HEK293T (cell line): Measurements from ENCODE around the gene STX1B.

Source experiments
- CTCF ChIA-PET: fragments of 350-600 bp; formaldehyde crosslinking; extraction: SDS; loops from one replicate; lab custom pipeline; 2021; ENCODE audit warnings: antibody characterized with exemption, inconsistent platforms; lab: Yijun Ruan, JAX
- POLR2A ChIA-PET: fragments of 350-600 bp; formaldehyde crosslinking; extraction: SDS; loops from one replicate; lab custom pipeline; 2020; ENCODE audit warnings: antibody characterized with exemption, inconsistent platforms; lab: Yijun Ruan, JAX
- DNase-seq: peaks from one replicate; pipeline ENCODE4 v3.0.0; 2012; ENCODE audit warnings: mixed read lengths; ENCODE audit errors: extremely low spot score
- ARNT ChIP-seq: fragments of 450-650 bp; IDR thresholded peaks from 2 replicates; pipeline ENCODE4 v1.6.1; 2017; ENCODE audit warnings: mild to moderate bottlenecking
- BHLHE40 ChIP-seq: fragments of 450-650 bp; IDR thresholded peaks from 2 replicates; pipeline ENCODE4 v1.6.1; 2016; ENCODE audit warnings: mild to moderate bottlenecking, moderate library complexity, borderline replicate concordance
- CTBP1 ChIP-seq: fragments of 450-650 bp; IDR thresholded peaks from 2 replicates; pipeline ENCODE4 v1.6.1; 2016; ENCODE audit warnings: borderline replicate concordance
- ELF4 ChIP-seq: fragments of 450-650 bp; IDR thresholded peaks from 2 replicates; pipeline ENCODE4 v1.6.1; 2017; ENCODE audit warnings: antibody characterized with exemption
- FOXA1 ChIP-seq: fragments of 450-650 bp; IDR thresholded peaks from 2 replicates; pipeline ENCODE4 v1.6.1; 2016; ENCODE audit warnings: mild to moderate bottlenecking
- FOXK2 ChIP-seq: fragments of 450-650 bp; IDR thresholded peaks from 2 replicates; pipeline ENCODE4 v1.6.1; 2016; ENCODE audit warnings: mild to moderate bottlenecking
- FOXM1 ChIP-seq: fragments of 450-650 bp; IDR thresholded peaks from 2 replicates; pipeline ENCODE4 v1.6.1; 2017; ENCODE audit warnings: mild to moderate bottlenecking, borderline replicate concordance
- HDGF ChIP-seq: fragments of 450-650 bp; IDR thresholded peaks from 2 replicates; pipeline ENCODE4 v1.6.1; 2017; ENCODE audit warnings: antibody characterized with exemption, borderline replicate concordance
- L3MBTL2 ChIP-seq: fragments of 450-650 bp; conservative IDR thresholded peaks from 2 replicates; pipeline ENCODE4 v1.6.1; 2016; ENCODE audit warnings: mild to moderate bottlenecking
- LEF1 ChIP-seq: fragments of 450-650 bp; IDR thresholded peaks from 2 replicates; pipeline ENCODE4 v1.6.1; 2017; ENCODE audit warnings: mild to moderate bottlenecking, borderline replicate concordance
- NFRKB ChIP-seq: fragments of 450-650 bp; IDR thresholded peaks from 2 replicates; pipeline ENCODE4 v1.6.1; 2016; ENCODE audit warnings: mild to moderate bottlenecking, moderate library complexity
- PKNOX1 ChIP-seq: fragments of 450-650 bp; IDR thresholded peaks from 2 replicates; pipeline ENCODE4 v1.6.1; 2016
- SP1 ChIP-seq: fragments of 450-650 bp; IDR thresholded peaks from 2 replicates; pipeline ENCODE4 v1.6.1; 2017
- SUZ12 ChIP-seq: fragments of 450-650 bp; IDR thresholded peaks from 2 replicates; pipeline ENCODE4 v1.6.1; 2016; ENCODE audit warnings: mild to moderate bottlenecking
- TARDBP ChIP-seq: fragments of 450-650 bp; IDR thresholded peaks from 2 replicates; pipeline ENCODE4 v1.6.1; 2016
- ZNF384 ChIP-seq: fragments of 450-650 bp; IDR thresholded peaks from 2 replicates; pipeline ENCODE4 v1.6.1; 2016

STX1B gene

GRCh38 chr16:31010585-31011325 is at the start of gene STX1B:
Gene STX1B, minus strand, starts transcription at chr16:31010638. Its CDS starts 242 bp downstream, at chr16:31010396.
- POLR2A ChIA-PET, result no interaction called here
- CTCF ChIA-PET, result no interaction called here
- TF ChIP-seq FOXM1 (no peak), SUZ12 (no peak), ARNT (no peak), LEF1 (no peak), CTBP1 (no peak), NFRKB (no peak), ZNF384 (no peak), FOXA1 (no peak), BHLHE40 (no peak), L3MBTL2 (no peak), PKNOX1 (no peak), ELF4 (no peak), TARDBP (no peak), HDGF (no peak)
- DNase-seq, result peak; percentile 74

GRCh38 chr16:31055613-31056012 is 45.2 kb upstream of the STX1B start:
- POLR2A ChIA-PET, result no interaction called here

GRCh38 chr16:31052114-31052513 is 41.7 kb upstream of the STX1B start:
- ChIA-PET CTCF (no interaction called here), POLR2A (no interaction called here)
- DNase-seq, result no peak
- TF ChIP-seq L3MBTL2 (no peak), LEF1 (no peak), ZNF384 (no peak), NFRKB (no peak), ARNT (no peak), ELF4 (no peak), SP1 (no peak), PKNOX1 (no peak), BHLHE40 (no peak), FOXK2 (no peak)

More at GRCh38 chr16:31055613-31056012, 45.2 kb upstream of the STX1B start:
- TF ChIP-seq SUZ12 (no peak), HDGF (no peak), FOXK2 (no peak), CTBP1 (no peak), FOXA1 (no peak), SP1 (no peak), L3MBTL2 (no peak), ARNT (no peak), PKNOX1 (no peak), FOXM1 (no peak), LEF1 (no peak), ELF4 (no peak), TARDBP (no peak), NFRKB (no peak)
- CTCF ChIA-PET, result interaction anchor here (0.6 kb wide), 1 partner anchor 198 kb away, joined by 3 read pairs; no protein-coding TSS in a partner anchor
- no peak for DNase-seq

- DNase-seq, result no peak
- CTCF ChIA-PET, result interaction anchor here (0.6 kb wide), 1 partner anchor 36 kb away, joined by 3 read pairs; no protein-coding TSS in a partner anchor
- POLR2A ChIA-PET, result interaction anchor here (0.6 kb wide), 1 partner anchor 23 kb away, joined by 3 read pairs; the partner anchor contains the start of gene ZNF668
- TF ChIP-seq SP1 (no peak), FOXA1 (no peak), ZNF384 (no peak)
Measured at GRCh38 chr16:31050280-31051030, 40.0 kb upstream of the STX1B start.

GRCh38 chr16:31043898-31044481 is 33.6 kb upstream of the STX1B start:
- CTCF ChIA-PET, result no interaction called here
- no peak for DNase-seq
- POLR2A ChIA-PET, result interaction anchor here (1.8 to 2.7 kb wide), 2 partner anchors 30 to 1244 kb away, joined by 6 to 7 read pairs; partner anchors contain the start of genes ZNF646 and ZNF668
- TF ChIP-seq L3MBTL2 (no peak), SP1 (no peak), CTBP1 (no peak), NFRKB (no peak), PKNOX1 (no peak), TARDBP (no peak), ARNT (no peak), SUZ12 (no peak), ELF4 (no peak), BHLHE40 (no peak), LEF1 (no peak), FOXM1 (no peak), HDGF (no peak), FOXK2 (no peak), ZNF384 (no peak), FOXA1 (no peak)
